GM12878 (cell line): ENCODE data around the gene N4BP2L1. TPM values are rescaled to one million over a fixed set of nuclear protein-coding genes. Genes with fewer than 3 reads are reported as not detected.
A peak's percentile ranks its signal among the peaks of the same experiment; 100 is the strongest.

Experiments
- ATAC-seq: fragments of 200-7000 bp; cut with Tn5 transposase; 3 replicates; pipeline ENCODE4 v1.9.1; 2020; ENCODE audit warnings: mild to moderate bottlenecking, moderate library complexity
- BruUV-seq: library from RNA; stranded (reverse); fragments of 400-500 nt; replicated peaks from 2 replicates; lab custom pipeline; 2021; lab: Mats Ljungman, UMichigan
- CTCF ChIA-PET: fragments of 300-600 bp; sonication (Branson Sonifier 250); formaldehyde crosslinking; extraction: SDS; loops from one replicate; lab custom pipeline; 2021; ENCODE audit warnings: inconsistent platforms; lab: Yijun Ruan, JAX
- POLR2A ChIA-PET: fragments of 350-600 bp; formaldehyde crosslinking; extraction: SDS; loops from one replicate; lab custom pipeline; 2021; ENCODE audit warnings: inconsistent platforms; lab: Charles Lee
- RAD21 ChIA-PET: fragments of 300-600 bp; sonication (Branson Sonifier 250); formaldehyde crosslinking; loops from one replicate; lab custom pipeline; 2023; ENCODE audit warnings: antibody characterized with exemption; ENCODE audit not compliant: unreplicated experiment; lab: Charles Lee
- SMC1A ChIA-PET: fragments of 300-600 bp; sonication (Branson Sonifier 250); formaldehyde crosslinking; loops from one replicate; lab custom pipeline; 2023; ENCODE audit not compliant: unreplicated experiment, uncharacterized antibody; lab: Charles Lee
- DNase-seq: peaks from one replicate; pipeline ENCODE4 v3.0.0-alpha.2; 2011; ENCODE audit warnings: low read depth, low spot score
- FAIRE-seq: peaks from 3 replicates; lab custom pipeline; 2011; peaks lifted over from hg19 to GRCh38; lab: Jason Lieb, UNC
- H2AFZ ChIP-seq: 2 replicates; pipeline ENCODE4 v1.6.0; 2011; ENCODE audit warnings: low read depth, low read length, control low read depth; ENCODE audit not compliant: control insufficient read depth
- H3K27ac ChIP-seq: 2 replicates; pipeline ENCODE4 v1.5.1; 2011; ENCODE audit warnings: control low read depth; ENCODE audit not compliant: control insufficient read depth, insufficient read depth
- H3K27me3 ChIP-seq, 2 experiments: replicated peaks in 1 of 2; 2 replicates each; pipeline versions ENCODE4 v1.6.0 to v1.6.1; 2011; ENCODE audit warnings: low read length in 1 of 2; ENCODE audit not compliant: control insufficient read depth in 2 of 2, insufficient read depth in 2 of 2
- H3K36me3 ChIP-seq, 2 experiments: 2 replicates each; pipeline ENCODE4 v1.5.1; 2011; ENCODE audit warnings: low read length in 1 of 2; ENCODE audit not compliant: control insufficient read depth in 2 of 2, insufficient read depth in 2 of 2
- H3K4me1 ChIP-seq: 2 replicates; pipeline ENCODE4 v1.6.1; 2011; ENCODE audit warnings: mild to moderate bottlenecking, low read length, moderate library complexity, mixed read lengths; ENCODE audit not compliant: control insufficient read depth, insufficient read depth
- H3K4me2 ChIP-seq: 2 replicates; pipeline ENCODE4 v1.6.0; 2011; ENCODE audit warnings: control low read depth; ENCODE audit not compliant: control insufficient read depth, insufficient read depth
- H3K4me3 ChIP-seq: fragments of 200-600 bp; sonication (generic); 2 replicates; pipeline ENCODE4 v1.5.1; 2016
- H3K79me2 ChIP-seq: 2 replicates; pipeline ENCODE4 v1.6.0; 2011; ENCODE audit warnings: low read length; ENCODE audit not compliant: control insufficient read depth, insufficient read depth
- H3K9ac ChIP-seq: 2 replicates; pipeline ENCODE4 v1.8.0; 2011; ENCODE audit warnings: low read length, control low read depth, mixed read lengths; ENCODE audit not compliant: control insufficient read depth, insufficient read depth
- H3K9me3 ChIP-seq: replicated peaks from 3 replicates; pipeline ENCODE4 v1.5.1; 2011; ENCODE audit warnings: mild to moderate bottlenecking, low read length; ENCODE audit not compliant: control insufficient read depth, insufficient read depth
- H4K20me1 ChIP-seq: 2 replicates; pipeline ENCODE4 v1.6.0; 2011; ENCODE audit not compliant: control insufficient read depth, insufficient read depth
- ASH2L ChIP-seq: fragments of 300-600, 200-600 bp; sonication (generic); IDR thresholded peaks from 2 replicates; pipeline ENCODE4 v1.6.1; 2017; ENCODE audit warnings: low read depth, mild to moderate bottlenecking, borderline replicate concordance
- BCL11A ChIP-seq: IDR thresholded peaks from 2 replicates; pipeline ENCODE4 v1.6.1; 2011; ENCODE audit warnings: low read depth, low read length
- HCFC1 ChIP-seq: fragments of 150-350 bp; IDR thresholded peaks from 2 replicates; pipeline ENCODE4 v1.6.1; 2014; ENCODE audit warnings: low read length
- MEF2B ChIP-seq: fragments of 450-650 bp; IDR thresholded peaks from 2 replicates; pipeline ENCODE4 v1.6.1; 2018; ENCODE audit warnings: mild to moderate bottlenecking, moderate library complexity; ENCODE audit not compliant: partially characterized antibody, poor library complexity, severe bottlenecking
- RBBP5 ChIP-seq: fragments of 200-600 bp; sonication (generic); conservative IDR thresholded peaks from 2 replicates; pipeline ENCODE4 v1.6.1; 2016
- SPI1 ChIP-seq: IDR thresholded peaks from 2 replicates; pipeline ENCODE4 v1.6.1; 2011; ENCODE audit warnings: low read depth, mild to moderate bottlenecking, low read length, moderate library complexity, borderline replicate concordance; ENCODE audit not compliant: insufficient read depth
- TBL1XR1 ChIP-seq: IDR thresholded peaks from 2 replicates; pipeline ENCODE4 v1.6.1; 2012; ENCODE audit warnings: low read depth, low read length, improper control_type of control experiment
- ZNF24 ChIP-seq: fragments of 450-650 bp; IDR thresholded peaks from 2 replicates; pipeline ENCODE4 v1.6.1; 2017; ENCODE audit warnings: antibody characterized with exemption, mild to moderate bottlenecking
- ZZZ3 ChIP-seq: IDR thresholded peaks from 2 replicates; pipeline ENCODE4 v1.6.1; 2011; ENCODE audit warnings: low read depth; ENCODE audit not compliant: control insufficient read depth, insufficient read length
- WGBS: methylation state at CpG from one replicate; pipeline ENCODE4 v1.1.6; 2016; ENCODE audit warnings: low lambda C conversion rate; ENCODE audit not compliant: insufficient replicate concordance, insufficient coverage; ENCODE audit errors: missing lambda C conversion rate; 5-methylcytosine and 5-hydroxymethylcytosine counted together
- in situ Hi-C: fragments of 300-500 bp; cut with MboI; formaldehyde crosslinking; loops from 9 replicates; pipeline ENCODE4 v1.14.3; 2018; ENCODE audit warnings: mixed read lengths
- intact Hi-C: fragments of 100-400 bp; cut with micrococcal nuclease; formaldehyde crosslinking; loops from one replicate; pipeline ENCODE4 v1.14.2; 2022; ENCODE audit not compliant: unreplicated experiment
- polyA plus RNA-seq, 11 experiments: library from polyadenylated mRNA; depleted of rRNA in 4 of 11; unstranded in 6 of 11; stranded (reverse) in 5 of 11; fragments of >200 nt; fragmentation: Nextera tagmentation in 4 of 11; fragmentation: Illumina TruSeq in 1 of 11; extraction: Ambion mirVana in 4 of 11; extraction: Trizol in 1 of 11; gene quantifications; 1 replicate in 1 of 11; 2 replicates in 10 of 11; pipeline versions ENCODE4 v1.2.1 to v1.2.3, GENCODE V29; 2011 to 2016; ENCODE audit warnings: inconsistent platforms in 2 of 11, missing spikeins in 2 of 11, low read depth in 1 of 11
- total RNA-seq, 4 experiments: library from RNA; depleted of rRNA in 3 of 4; stranded (reverse); fragments of >200 nt in 3 of 4; fragmentation: Illumina TruSeq in 1 of 4; extraction: Trizol in 1 of 4; gene quantifications; 2 replicates each; pipeline versions ENCODE4 v1.2.1 to v1.2.3, GENCODE V29; 2013 to 2021
- TF ChIP-seq, protein P1 (sequence below): fragments of 150-350 bp; IDR thresholded peaks from 2 replicates; pipeline ENCODE4 v1.6.1; 2014; ENCODE audit warnings: mild to moderate bottlenecking, low read depth, low read length

Gene N4BP2L1
- total and polyA plus RNA-seq, 10 of the 15 experiments (the other 5 are each of a cell fraction or from before 2014, with no cell fraction given): 3.3 to 42.5 (median 16.2) TPM

DNA sequence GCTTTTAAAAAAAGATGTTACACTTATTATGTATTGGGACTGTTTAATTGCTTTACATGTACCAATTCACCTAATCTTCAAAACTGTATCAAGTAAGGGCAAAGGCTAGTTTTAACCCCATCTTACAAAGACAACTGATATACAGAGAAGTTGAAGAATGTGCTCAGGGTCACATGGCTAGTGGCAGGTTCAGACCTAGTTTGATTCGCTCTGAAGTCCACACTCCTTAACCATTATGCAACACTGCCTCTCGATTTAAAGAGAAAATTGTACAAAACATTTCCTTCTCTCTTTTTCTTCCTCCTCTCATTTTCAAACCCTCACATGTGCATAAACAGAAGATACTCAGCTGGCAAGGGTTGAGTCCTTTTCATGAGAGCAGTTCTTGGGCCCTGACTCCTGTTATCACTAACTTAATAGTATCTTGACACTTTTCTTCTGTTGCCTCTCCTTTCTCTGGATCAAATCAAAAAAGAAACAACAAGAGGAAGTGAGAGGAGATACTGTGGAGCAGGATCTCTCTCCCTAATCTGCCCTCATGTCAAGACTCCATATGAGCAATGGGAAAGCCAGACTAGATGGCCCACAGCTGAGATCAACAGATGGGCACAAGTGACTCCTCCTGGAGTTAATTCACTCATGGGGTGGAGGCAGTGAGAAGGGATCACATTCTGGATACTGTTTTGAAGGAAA, 19.0 kb upstream of the N4BP2L1 start:
- H3K4me1 ChIP-seq: peaks cover 15% of the 10 kb centered on the region
- H4K20me1 ChIP-seq: no peaks in the 10 kb centered on the region
- TF ChIP-seq SPI1 (peak; percentile 46; the same call in 1 of the 2 replicates), ASH2L (no peak)
- BruUV-seq: no TSS peak
- no peak overlapping the region for H3K4me3 ChIP-seq
- no peaks in the 10 kb centered on the region for H3K79me2 ChIP-seq
- CTCF ChIA-PET: interaction anchor here (0.7 to 1.5 kb wide), 2 partner anchors 8 to 435 kb away, joined by 3 to 7 read pairs; no protein-coding TSS in a partner anchor
- ATAC-seq (no peak), DNase-seq (no peak), FAIRE-seq (no peak)
- no peak overlapping the region for H2AFZ ChIP-seq
- no peak overlapping the region for H3K27ac ChIP-seq
- SMC1A ChIA-PET: interaction anchor here (1.2 kb wide), 2 partner anchors 11 to 38 kb away, joined by 3 to 4 read pairs; no protein-coding TSS in a partner anchor
- intact Hi-C loops (no loop called here), in situ Hi-C loops (loop anchor here (25.0 kb wide), 1 partner anchor 1090 kb away; no protein-coding TSS in a partner anchor)
- no peak overlapping the region for H3K9ac ChIP-seq
- RAD21 ChIA-PET: no interaction called here
- 70% methylated on average over 2 of the region's 2 CpGs for WGBS
- no peaks in the 10 kb centered on the region for H3K9me3 ChIP-seq
- H3K4me2 ChIP-seq: no peak overlapping the region
- H3K27me3 ChIP-seq: no peaks in the 10 kb centered on the region
- POLR2A ChIA-PET: interaction anchor here (1.4 kb wide), 1 partner anchor 132 kb away, joined by 3 read pairs; the partner anchor contains the start of genes BRCA2 and ZAR1L
- no peaks in the 10 kb centered on the region for H3K36me3 ChIP-seq

DNA sequence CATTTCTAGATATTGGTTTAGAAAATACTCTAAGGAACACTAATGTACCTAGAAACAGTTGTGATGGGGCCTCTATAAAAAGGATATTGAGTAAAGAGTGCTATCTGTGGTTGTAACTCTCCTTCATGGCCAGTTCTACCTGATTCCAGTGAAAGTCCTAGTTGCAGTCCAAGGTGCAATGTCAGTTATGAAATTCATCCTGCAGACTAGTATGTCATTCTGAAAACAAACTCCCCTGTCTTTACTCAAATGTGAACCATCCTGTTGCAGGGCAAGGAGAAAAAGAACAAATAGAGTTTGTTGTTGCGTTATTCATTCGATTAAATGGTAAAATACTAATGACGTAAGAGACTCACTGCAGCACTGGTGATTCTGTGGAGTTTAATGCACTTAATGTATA, 18.3 kb upstream of the N4BP2L1 start:
- H4K20me1 ChIP-seq: no peaks in the 10 kb centered on the region
- TF ChIP-seq TBL1XR1 (no peak), MEF2B (no peak), HCFC1 (no peak), BCL11A (no peak), RBBP5 (no peak), ZZZ3 (no peak), ZNF24 (no peak)
- TF ChIP-seq, protein P1, sequence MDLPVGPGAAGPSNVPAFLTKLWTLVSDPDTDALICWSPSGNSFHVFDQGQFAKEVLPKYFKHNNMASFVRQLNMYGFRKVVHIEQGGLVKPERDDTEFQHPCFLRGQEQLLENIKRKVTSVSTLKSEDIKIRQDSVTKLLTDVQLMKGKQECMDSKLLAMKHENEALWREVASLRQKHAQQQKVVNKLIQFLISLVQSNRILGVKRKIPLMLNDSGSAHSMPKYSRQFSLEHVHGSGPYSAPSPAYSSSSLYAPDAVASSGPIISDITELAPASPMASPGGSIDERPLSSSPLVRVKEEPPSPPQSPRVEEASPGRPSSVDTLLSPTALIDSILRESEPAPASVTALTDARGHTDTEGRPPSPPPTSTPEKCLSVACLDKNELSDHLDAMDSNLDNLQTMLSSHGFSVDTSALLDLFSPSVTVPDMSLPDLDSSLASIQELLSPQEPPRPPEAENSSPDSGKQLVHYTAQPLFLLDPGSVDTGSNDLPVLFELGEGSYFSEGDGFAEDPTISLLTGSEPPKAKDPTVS: no peak
- H3K4me1 ChIP-seq: peaks cover 15% of the 10 kb centered on the region
- DNase-seq (no peak), FAIRE-seq (no peak), ATAC-seq (no peak)
- in situ Hi-C loops: loop anchor here (25.0 kb wide), 1 partner anchor 1091 kb away; no protein-coding TSS in a partner anchor
- SMC1A ChIA-PET: interaction anchor here (1.0 to 2.1 kb wide), 7 partner anchors 10 to 199 kb away, joined by 3 to 10 read pairs (median 4); partner anchors contain the start of gene N4BP2L1
- H3K27ac ChIP-seq: no peak overlapping the region
- no TSS peak for BruUV-seq
- H3K4me2 ChIP-seq: no peak overlapping the region
- no peaks in the 10 kb centered on the region for H3K36me3 ChIP-seq
- no peaks in the 10 kb centered on the region for H3K79me2 ChIP-seq
- H3K9me3 ChIP-seq: no peaks in the 10 kb centered on the region
- WGBS: 97% methylated on average over 3 of the region's 3 CpGs
- no peaks in the 10 kb centered on the region for H3K27me3 ChIP-seq
- no peak overlapping the region for H3K9ac ChIP-seq
- CTCF ChIA-PET: interaction anchor here (0.8 to 2.4 kb wide), 3 partner anchors 65 to 134 kb away, joined by 3 to 10 read pairs (median 7); no protein-coding TSS in a partner anchor
- RAD21 ChIA-PET: interaction anchor here (1.0 kb wide), 1 partner anchor 242 kb away, joined by 3 read pairs; no protein-coding TSS in a partner anchor
- no peak overlapping the region for H2AFZ ChIP-seq
- no peak overlapping the region for H3K4me3 ChIP-seq
- intact Hi-C loops: no loop called here
- POLR2A ChIA-PET: interaction anchor here (1.4 kb wide), 1 partner anchor 131 kb away, joined by 3 read pairs; the partner anchor contains the start of genes BRCA2 and ZAR1L
